Mammary epithelial cell (primary cell): ENCODE results near the gene LHX4.

Experiments used
- EZH2 ChIP-seq: IDR thresholded peaks from 2 replicates; pipeline ENCODE4 v1.6.1; 2012; ENCODE audit warnings: low read length, inconsistent platforms, borderline replicate concordance
- TF ChIP-seq, protein P1 (sequence below), 2 donors: IDR thresholded peaks in 1 of 2; conservative IDR thresholded peaks in 1 of 2; 2 replicates each; pipeline ENCODE4 v1.5.1; 2011 to 2012; ENCODE audit warnings: inconsistent platforms in 2 of 2, low read length in 2 of 2, mild to moderate bottlenecking in 2 of 2, control low read depth in 1 of 2, low read depth in 1 of 2; ENCODE audit not compliant: insufficient read depth in 1 of 2; ENCODE audit errors: extremely low read depth in 1 of 2

DNA sequence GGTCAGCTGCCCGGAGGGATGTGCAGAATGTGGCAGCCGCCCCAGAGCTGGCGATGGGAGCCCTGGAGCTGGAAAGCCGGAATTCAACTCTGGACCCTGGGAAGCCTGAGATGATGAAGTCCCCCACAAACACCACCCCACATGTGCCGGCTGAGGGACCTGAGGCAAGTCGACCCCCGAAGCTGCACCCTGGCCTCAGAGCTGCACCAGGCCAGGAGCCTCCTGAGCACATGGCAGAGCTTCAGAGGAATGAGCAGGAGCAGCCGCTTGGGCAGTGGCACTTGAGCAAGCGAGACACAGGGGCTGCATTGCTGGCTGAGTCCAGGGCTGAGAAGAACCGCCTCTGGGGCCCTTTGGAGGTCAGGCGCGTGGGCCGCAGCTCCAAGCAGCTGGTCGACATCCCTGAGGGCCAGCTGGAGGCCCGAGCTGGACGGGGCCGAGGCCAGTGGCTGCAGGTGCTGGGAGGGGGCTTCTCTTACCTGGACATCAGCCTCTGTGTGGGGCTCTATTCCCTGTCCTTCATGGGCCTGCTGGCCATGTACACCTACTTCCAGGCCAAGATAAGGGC is 33.5 kb upstream of the LHX4 start:
- no peak for TF ChIP-seq EZH2
- TF ChIP-seq, protein P1, sequence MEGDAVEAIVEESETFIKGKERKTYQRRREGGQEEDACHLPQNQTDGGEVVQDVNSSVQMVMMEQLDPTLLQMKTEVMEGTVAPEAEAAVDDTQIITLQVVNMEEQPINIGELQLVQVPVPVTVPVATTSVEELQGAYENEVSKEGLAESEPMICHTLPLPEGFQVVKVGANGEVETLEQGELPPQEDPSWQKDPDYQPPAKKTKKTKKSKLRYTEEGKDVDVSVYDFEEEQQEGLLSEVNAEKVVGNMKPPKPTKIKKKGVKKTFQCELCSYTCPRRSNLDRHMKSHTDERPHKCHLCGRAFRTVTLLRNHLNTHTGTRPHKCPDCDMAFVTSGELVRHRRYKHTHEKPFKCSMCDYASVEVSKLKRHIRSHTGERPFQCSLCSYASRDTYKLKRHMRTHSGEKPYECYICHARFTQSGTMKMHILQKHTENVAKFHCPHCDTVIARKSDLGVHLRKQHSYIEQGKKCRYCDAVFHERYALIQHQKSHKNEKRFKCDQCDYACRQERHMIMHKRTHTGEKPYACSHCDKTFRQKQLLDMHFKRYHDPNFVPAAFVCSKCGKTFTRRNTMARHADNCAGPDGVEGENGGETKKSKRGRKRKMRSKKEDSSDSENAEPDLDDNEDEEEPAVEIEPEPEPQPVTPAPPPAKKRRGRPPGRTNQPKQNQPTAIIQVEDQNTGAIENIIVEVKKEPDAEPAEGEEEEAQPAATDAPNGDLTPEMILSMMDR (conservative IDR thresholded peaks at IDR 0.05 in 1 of 2, IDR thresholded peaks at IDR 0.05 in 1 of 2; ENCODE audit: extremely low read depth in 1 of 2, insufficient read depth in 1 of 2, low read depth in 1 of 2, low read length in 2 of 2): no peak
